GM18861 (cell line): Measurements from ENCODE around the gene MRPL45.

Experiments used
- ATAC-seq: cut with Tn5 transposase; IDR thresholded peaks from one replicate; pipeline ENCODE4 v1.9.1; 2021; ENCODE audit not compliant: unreplicated experiment

MRPL45 gene

GRCh38 chr17:38344420-38344745 lies 47.4 kb downstream of the MRPL45 start:
- no peak for ATAC-seq

DNA sequence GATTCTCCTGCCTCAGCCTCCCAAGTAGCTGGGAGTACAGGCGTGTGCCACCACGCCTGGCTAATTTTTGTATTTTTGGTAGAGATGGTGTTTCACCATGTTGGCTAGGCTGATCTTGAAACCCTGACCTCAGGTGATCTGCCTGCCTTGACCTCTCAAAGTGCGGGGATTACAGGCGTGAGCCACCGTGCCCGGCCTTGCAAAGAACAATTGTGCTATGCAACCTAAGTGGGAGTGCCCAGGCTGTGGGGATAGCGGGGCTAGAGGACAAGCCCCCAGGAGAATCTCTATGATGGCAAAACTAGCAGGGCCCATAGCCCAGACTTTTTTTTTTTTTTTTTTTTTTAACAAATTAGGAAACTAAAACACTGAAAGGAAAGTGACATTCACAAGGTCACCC lies 48.8 kb downstream of the MRPL45 start:
- ATAC-seq, result no peak

DNA sequence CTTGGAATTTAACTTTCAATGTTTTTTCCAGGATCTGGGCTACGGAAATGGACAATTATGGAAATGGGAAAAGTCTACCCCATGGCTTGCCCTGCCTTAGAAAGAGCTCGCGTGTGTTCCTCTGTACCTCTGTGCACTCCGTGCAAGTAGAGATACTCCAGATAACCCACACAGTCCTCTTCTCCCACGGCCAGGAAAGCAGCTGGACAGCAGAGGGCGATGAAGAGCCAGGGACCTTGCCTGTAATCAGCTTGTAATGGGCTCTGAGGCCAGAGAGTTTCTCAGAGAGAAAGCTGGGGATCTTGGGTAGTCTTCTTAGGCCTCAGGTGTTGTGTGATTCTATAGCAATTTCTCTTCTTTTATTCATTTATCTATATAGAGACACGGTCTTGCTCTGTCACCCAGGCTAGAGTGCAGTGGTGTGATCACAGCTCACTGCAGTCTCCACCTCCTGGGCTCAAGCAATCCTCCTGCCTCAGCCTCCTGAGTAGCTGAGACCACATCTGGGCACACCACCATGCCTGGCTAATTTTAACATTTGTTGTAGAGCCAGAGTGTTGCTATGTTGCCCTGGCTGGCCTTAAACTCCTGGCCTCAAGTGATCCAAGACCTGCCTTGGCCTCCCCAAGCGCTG lies 52.2 kb downstream of the MRPL45 start:
- ATAC-seq, result no peak

DNA sequence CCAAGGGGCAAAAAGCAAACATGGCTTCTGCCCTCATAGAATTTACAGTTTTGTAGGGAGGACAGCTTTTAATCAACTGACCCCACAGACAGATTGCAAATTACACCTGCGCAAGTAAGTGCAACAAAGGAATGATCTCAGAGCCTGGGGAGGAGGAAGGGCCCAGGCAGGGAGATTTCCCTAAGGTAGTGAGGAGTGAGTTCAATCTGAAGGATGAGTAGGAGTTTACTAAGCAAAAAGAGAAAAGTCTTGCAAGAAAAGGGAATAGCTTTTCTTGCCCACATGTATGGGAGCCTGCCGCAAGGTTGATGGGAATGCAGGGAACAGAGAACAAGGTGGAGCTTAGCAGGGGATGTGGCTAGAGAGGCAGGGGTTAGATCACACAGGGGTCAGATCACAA lies 53.1 kb downstream of the MRPL45 start:
- no peak for ATAC-seq

DNA sequence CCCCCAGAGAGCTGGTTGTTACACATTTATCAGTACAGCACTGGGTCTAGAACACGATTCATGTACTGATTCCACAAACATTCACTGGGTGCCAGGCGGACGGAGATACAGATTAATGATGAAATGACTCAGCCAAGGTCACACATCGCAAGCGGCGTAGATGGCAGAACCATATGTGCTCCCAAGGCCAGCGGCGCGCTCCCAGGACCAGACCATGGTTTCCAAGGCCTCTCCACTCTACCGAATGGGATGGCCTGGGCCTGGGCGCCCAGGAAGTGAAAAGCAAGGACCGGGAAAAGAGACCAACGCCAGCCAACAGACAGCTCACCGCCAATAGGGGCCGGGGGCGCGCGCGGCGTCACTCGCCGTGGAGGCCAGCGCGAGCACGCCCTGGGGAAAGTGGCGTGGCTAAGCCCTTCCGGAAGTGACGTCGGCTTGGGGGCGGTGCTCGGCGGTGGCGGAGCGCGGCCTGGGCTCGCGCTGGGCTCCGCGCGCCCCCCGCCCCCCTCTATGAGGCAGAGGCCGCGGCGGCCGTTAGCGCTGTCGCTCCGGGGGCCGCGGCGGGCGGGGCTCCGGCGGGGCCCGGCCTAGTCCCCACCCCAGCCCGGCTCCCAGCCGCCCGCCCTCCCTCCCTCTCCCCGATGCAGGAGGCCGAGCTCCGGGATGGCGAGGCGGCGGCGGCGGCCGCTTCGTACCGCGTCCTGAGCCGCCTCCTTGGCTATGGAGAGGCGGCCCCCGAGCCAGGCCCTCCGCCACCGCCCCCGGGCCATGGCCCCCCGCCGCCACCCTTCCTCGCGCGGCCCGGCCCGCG lies 54.6 kb downstream of the MRPL45 start, which contains the start of gene SOCS7:
Gene SOCS7, plus strand, starts transcription at position 433 of the 811 bp plus-strand sequence. Its CDS starts 209 bp downstream, at position 642.
- peak; percentile 77 for ATAC-seq

- ATAC-seq, result no peak
Observed at GRCh38 chr17:38352245-38353085, 55.5 kb downstream of the MRPL45 start.

- no peak for ATAC-seq
Observed at GRCh38 chr17:38353086-38353604, 56.2 kb downstream of the MRPL45 start.

DNA sequence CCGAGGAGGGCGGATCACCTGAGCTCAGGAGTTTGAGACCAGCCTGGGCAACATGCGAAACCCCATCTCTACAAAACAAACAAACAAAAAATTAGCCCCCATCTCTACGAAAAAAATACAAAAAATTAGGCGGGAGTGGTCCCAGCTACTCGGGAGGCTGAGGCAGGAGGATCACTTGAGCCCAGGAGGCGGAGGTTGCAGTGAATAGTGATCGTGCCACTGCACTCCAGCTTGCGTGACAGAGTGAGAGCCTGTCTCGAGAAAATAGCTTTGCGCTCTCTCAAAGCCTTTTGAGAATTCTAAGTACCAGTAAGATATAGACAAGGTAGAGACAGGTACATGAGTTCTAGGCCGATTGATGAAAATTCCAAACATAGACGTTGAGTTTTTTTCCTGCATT lies 56.7 kb downstream of the MRPL45 start:
- ATAC-seq, result no peak

- ATAC-seq, result no peak
Observed at GRCh38 chr17:38354466-38354865, 57.5 kb downstream of the MRPL45 start.

GRCh38 chr17:38355251-38355650 lies 58.3 kb downstream of the MRPL45 start:
- no peak for ATAC-seq

- no peak for ATAC-seq
Observed at GRCh38 chr17:38357486-38358123, 60.6 kb downstream of the MRPL45 start.

DNA sequence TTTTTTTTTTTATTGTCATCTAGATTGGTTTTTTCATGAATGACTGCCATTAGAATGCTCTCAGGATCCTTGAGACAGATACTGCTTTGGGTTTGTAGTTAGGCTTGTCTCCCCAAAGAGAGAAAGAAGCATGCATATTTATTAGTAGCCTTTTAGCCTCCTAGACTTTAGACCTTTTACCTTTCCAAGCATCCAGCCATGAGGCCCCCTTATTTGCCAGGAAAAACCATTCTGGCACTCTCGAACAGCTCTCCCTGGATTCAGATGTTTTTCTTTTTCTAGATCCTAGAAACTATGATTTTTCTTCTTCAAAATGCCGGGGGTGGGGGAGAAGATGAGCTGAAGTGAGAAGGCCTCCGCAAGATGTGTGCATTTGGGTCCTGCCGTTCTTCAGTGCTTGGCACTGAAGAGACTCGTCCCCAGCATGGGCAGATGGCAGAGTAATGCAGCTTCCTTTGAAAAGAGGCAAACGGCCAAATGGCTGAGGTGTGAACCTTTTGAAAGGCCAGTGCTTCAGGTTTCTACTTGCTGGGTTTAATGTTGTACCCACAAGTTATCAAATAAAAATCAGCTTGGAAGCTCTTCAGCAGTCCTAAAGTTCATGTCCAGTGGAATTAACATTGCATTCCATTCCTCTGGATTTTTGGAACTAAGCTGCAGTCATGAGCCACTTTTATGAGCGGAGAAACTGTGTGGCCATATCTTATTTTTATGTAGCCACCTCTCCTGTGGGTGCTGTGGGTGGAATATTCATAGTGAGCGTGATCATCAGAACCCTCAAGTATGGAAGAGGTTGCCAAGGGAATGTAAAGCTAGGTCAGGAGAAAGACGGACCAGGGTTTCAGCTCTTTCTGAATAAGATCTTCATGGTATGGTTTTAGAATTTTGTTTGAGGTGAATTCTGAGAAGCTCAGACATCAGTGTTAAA lies 61.9 kb downstream of the MRPL45 start:
- ATAC-seq, result no peak

- ATAC-seq, result no peak
Observed at GRCh38 chr17:38361694-38362465, 64.9 kb downstream of the MRPL45 start.

- ATAC-seq, result no peak
Observed at GRCh38 chr17:38363016-38363415, 66.0 kb downstream of the MRPL45 start.

- no peak for ATAC-seq
Observed at GRCh38 chr17:38364741-38365140, 67.8 kb downstream of the MRPL45 start.

DNA sequence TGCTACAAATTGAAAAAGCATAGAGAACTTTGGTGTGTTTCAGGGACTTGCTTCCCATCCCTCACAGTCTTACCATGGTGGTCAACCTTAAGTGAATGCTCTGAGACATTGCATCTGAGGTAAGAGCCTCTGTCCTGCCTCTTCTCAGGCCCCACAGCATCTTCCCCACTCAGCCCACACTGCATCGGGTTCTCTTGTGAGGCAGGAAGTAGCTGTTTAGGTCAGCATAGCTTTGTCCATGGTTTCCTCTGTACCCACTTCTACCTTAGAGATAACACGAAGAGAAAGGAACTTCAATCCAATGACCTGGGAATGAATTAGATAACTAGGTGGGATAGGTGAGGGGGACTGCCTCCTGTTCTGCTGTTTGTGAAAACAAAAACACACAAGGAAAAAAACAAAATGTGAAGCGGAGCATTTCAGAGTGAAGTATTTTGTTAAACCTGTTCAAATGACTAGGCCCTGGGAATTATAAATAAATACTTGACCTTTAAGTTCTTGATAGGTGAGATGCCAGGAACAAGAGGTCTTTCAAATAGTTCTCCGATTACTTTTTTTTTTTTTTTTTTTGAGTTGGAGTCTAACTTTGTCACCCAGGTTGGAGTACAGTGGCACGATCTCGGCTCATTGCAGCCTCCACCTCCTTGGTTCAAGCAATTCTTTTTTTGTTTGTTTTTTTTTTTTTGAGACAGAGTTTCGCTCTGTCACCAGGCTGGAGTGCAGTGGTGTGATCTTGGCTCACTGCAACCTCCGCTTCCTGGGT lies 72.3 kb downstream of the MRPL45 start:
- ATAC-seq, result no peak
